T-helper 1 cell treated with Interleukin-12 subunit alpha and Interleukin-12 subunit beta and Interleukin-4 antibody, amounts not matched to agents 30 μg/mL and 1 μg/mL, for 36 hours (primary cell): ENCODE data around the gene MRPL45.

Experiments
- H3K27ac Mint-ChIP-seq: one replicate; pipeline ENCODE4 v1.8.0; 2021; ENCODE audit warnings: mild to moderate bottlenecking, mixed read lengths
- H3K27me3 Mint-ChIP-seq: one replicate; pipeline ENCODE4 v1.8.0; 2021; ENCODE audit warnings: low read depth, mixed read lengths
- H3K36me3 Mint-ChIP-seq: one replicate; pipeline ENCODE4 v1.8.0; 2021; ENCODE audit warnings: low read depth, mixed read lengths
- H3K4me1 Mint-ChIP-seq: one replicate; pipeline ENCODE4 v1.8.0; 2021; ENCODE audit warnings: low read depth, mixed read lengths
- H3K4me3 Mint-ChIP-seq: one replicate; pipeline ENCODE4 v1.8.0; 2021; ENCODE audit warnings: mild to moderate bottlenecking, moderate library complexity, mixed read lengths
- H3K9me3 Mint-ChIP-seq: one replicate; pipeline ENCODE4 v1.8.0; 2021; ENCODE audit warnings: mixed read lengths

Gene MRPL45

GRCh38 chr17:38333635-38334295 lies 36.8 kb downstream of the MRPL45 start:
- no peaks in the 10 kb centered on the region for H3K36me3 Mint-ChIP-seq
- no peaks in the 10 kb centered on the region for H3K9me3 Mint-ChIP-seq
- H3K4me1 Mint-ChIP-seq: no peaks in the 10 kb centered on the region
- no peak overlapping the region for H3K27ac Mint-ChIP-seq
- H3K4me3 Mint-ChIP-seq: no peak overlapping the region
- no peaks in the 10 kb centered on the region for H3K27me3 Mint-ChIP-seq

- Mint-ChIP-seq H3K27me3 (no peaks in the 10 kb centered on the region), H3K9me3 (no peaks in the 10 kb centered on the region), H3K27ac (no peak overlapping the region), H3K4me3 (no peak overlapping the region), H3K4me1 (no peaks in the 10 kb centered on the region), H3K36me3 (no peaks in the 10 kb centered on the region)
Observed at GRCh38 chr17:38334480-38335364, 37.8 kb downstream of the MRPL45 start.

- no peaks in the 10 kb centered on the region for H3K9me3 Mint-ChIP-seq
Observed at GRCh38 chr17:38336838-38337237, 39.9 kb downstream of the MRPL45 start.

GRCh38 chr17:38338053-38338452 lies 41.1 kb downstream of the MRPL45 start:
- H3K27ac Mint-ChIP-seq: no peak overlapping the region
- H3K27me3 Mint-ChIP-seq: peaks cover 5% of the 10 kb centered on the region
- H3K9me3 Mint-ChIP-seq: no peaks in the 10 kb centered on the region
- H3K4me3 Mint-ChIP-seq: no peak overlapping the region
- no peaks in the 10 kb centered on the region for H3K4me1 Mint-ChIP-seq
- H3K36me3 Mint-ChIP-seq: no peaks in the 10 kb centered on the region

More at GRCh38 chr17:38336838-38337237, 39.9 kb downstream of the MRPL45 start:
- Mint-ChIP-seq H3K27ac (no peak overlapping the region), H3K36me3 (no peaks in the 10 kb centered on the region), H3K4me3 (no peak overlapping the region), H3K27me3 (peaks cover 5% of the 10 kb centered on the region), H3K4me1 (no peaks in the 10 kb centered on the region)

GRCh38 chr17:38338535-38338934 lies 41.6 kb downstream of the MRPL45 start:
- no peaks in the 10 kb centered on the region for H3K4me1 Mint-ChIP-seq
- H3K27me3 Mint-ChIP-seq: peaks cover 5% of the 10 kb centered on the region
- H3K27ac Mint-ChIP-seq: no peak overlapping the region
- H3K36me3 Mint-ChIP-seq: no peaks in the 10 kb centered on the region
- H3K9me3 Mint-ChIP-seq: no peaks in the 10 kb centered on the region
- H3K4me3 Mint-ChIP-seq: no peak overlapping the region

- Mint-ChIP-seq H3K4me3 (no peak overlapping the region), H3K27me3 (peaks cover 5% of the 10 kb centered on the region), H3K36me3 (no peaks in the 10 kb centered on the region), H3K4me1 (no peaks in the 10 kb centered on the region), H3K9me3 (no peaks in the 10 kb centered on the region), H3K27ac (no peak overlapping the region)
Observed at GRCh38 chr17:38339891-38340290, 42.9 kb downstream of the MRPL45 start.

- H3K4me3 Mint-ChIP-seq: no peak overlapping the region
- no peaks in the 10 kb centered on the region for H3K36me3 Mint-ChIP-seq
- peaks cover 5% of the 10 kb centered on the region for H3K27me3 Mint-ChIP-seq
- H3K27ac Mint-ChIP-seq: no peak overlapping the region
- no peaks in the 10 kb centered on the region for H3K4me1 Mint-ChIP-seq
- H3K9me3 Mint-ChIP-seq: no peaks in the 10 kb centered on the region
Observed at GRCh38 chr17:38341035-38341721, 44.2 kb downstream of the MRPL45 start.

GRCh38 chr17:38342886-38343607 lies 46.1 kb downstream of the MRPL45 start:
- H3K4me3 Mint-ChIP-seq: no peak overlapping the region
- H3K9me3 Mint-ChIP-seq: no peaks in the 10 kb centered on the region
- H3K36me3 Mint-ChIP-seq: no peaks in the 10 kb centered on the region
- H3K27ac Mint-ChIP-seq: no peak overlapping the region
- no peaks in the 10 kb centered on the region for H3K4me1 Mint-ChIP-seq
- H3K27me3 Mint-ChIP-seq: peaks cover 5% of the 10 kb centered on the region

- H3K9me3 Mint-ChIP-seq: no peaks in the 10 kb centered on the region
- H3K27ac Mint-ChIP-seq: no peak within 1 kb of the TSS
Observed at GRCh38 chr17:38343608-38344419, 46.8 kb downstream of the MRPL45 start, which contains the start of gene GPR179. TSS of gene GPR179 (minus strand) at chr17:38343956. CDS start at chr17:38343789, 167 bp downstream.

GRCh38 chr17:38344420-38344745 lies 47.4 kb downstream of the MRPL45 start:
- Mint-ChIP-seq H3K4me3 (no peak overlapping the region), H3K9me3 (no peaks in the 10 kb centered on the region), H3K27ac (no peak overlapping the region), H3K27me3 (peaks cover 5% of the 10 kb centered on the region), H3K4me1 (peaks cover 4% of the 10 kb centered on the region), H3K36me3 (no peaks in the 10 kb centered on the region)

More at GRCh38 chr17:38343608-38344419, 46.8 kb downstream of the MRPL45 start, which contains the start of gene GPR179:
- Mint-ChIP-seq H3K4me3 (no peak within 1 kb of the TSS), H3K4me1 (peaks cover under 1% of the 10 kb centered on the region), H3K36me3 (no peaks in the 10 kb centered on the region), H3K27me3 (peaks cover 5% of the 10 kb centered on the region)

GRCh38 chr17:38345743-38346142 lies 48.8 kb downstream of the MRPL45 start:
- Mint-ChIP-seq H3K27ac (no peak overlapping the region), H3K4me3 (no peak overlapping the region), H3K27me3 (peaks cover 5% of the 10 kb centered on the region), H3K36me3 (no peaks in the 10 kb centered on the region), H3K9me3 (no peaks in the 10 kb centered on the region), H3K4me1 (peaks cover 4% of the 10 kb centered on the region)

GRCh38 chr17:38349097-38349730 lies 52.2 kb downstream of the MRPL45 start:
- Mint-ChIP-seq H3K36me3 (peaks cover 2% of the 10 kb centered on the region), H3K27ac (no peak overlapping the region), H3K27me3 (no peaks in the 10 kb centered on the region), H3K4me1 (peaks cover 20% of the 10 kb centered on the region), H3K9me3 (no peaks in the 10 kb centered on the region), H3K4me3 (no peak overlapping the region)

GRCh38 chr17:38350035-38350434 lies 53.1 kb downstream of the MRPL45 start:
- H3K27ac Mint-ChIP-seq: peak overlapping the region; percentile 36
- no peaks in the 10 kb centered on the region for H3K9me3 Mint-ChIP-seq

More at GRCh38 chr17:38350035-38350434, 53.1 kb downstream of the MRPL45 start:
- Mint-ChIP-seq H3K36me3 (peaks cover 2% of the 10 kb centered on the region), H3K27me3 (no peaks in the 10 kb centered on the region), H3K4me3 (no peak overlapping the region), H3K4me1 (peaks cover 26% of the 10 kb centered on the region)
